CD4-positive, alpha-beta memory T cell (primary cell): ENCODE measurements around the gene CBLL1. TPM values are rescaled to one million over a fixed set of nuclear protein-coding genes. Genes with fewer than 3 reads are reported as not detected.

Experiments used
- CTCF ChIA-PET: fragments of 350-600 bp; sonication (Branson Sonifier 250); formaldehyde crosslinking; loops from one replicate; lab custom pipeline; 2021; ENCODE audit warnings: inconsistent platforms; ENCODE audit not compliant: partially characterized antibody; lab: Charles Lee
- POLR2A ChIA-PET: fragments of 350-600 bp; sonication (Branson Sonifier 250); formaldehyde crosslinking; loops from one replicate; lab custom pipeline; 2021; ENCODE audit not compliant: partially characterized antibody; lab: Charles Lee
- DNase-seq, 5 donors: peaks; one replicate each; pipeline versions ENCODE4 v3.0.0 to v3.0.0-alpha.2; 2020 to 2022; ENCODE audit warnings: mixed read lengths in 1 of 5
- H3K27ac ChIP-seq: one replicate; pipeline ENCODE4 v1.7.0; 2013; ENCODE audit warnings: low read depth, low read length
- H3K27me3 ChIP-seq: 2 replicates; pipeline ENCODE4 v1.7.0; 2013; ENCODE audit warnings: mild to moderate bottlenecking, low read length, moderate library complexity; ENCODE audit not compliant: insufficient read depth
- H3K36me3 ChIP-seq: 2 replicates; pipeline ENCODE4 v1.7.0; 2013; ENCODE audit warnings: mild to moderate bottlenecking, low read length, moderate library complexity; ENCODE audit not compliant: insufficient read depth
- H3K4me1 ChIP-seq: 2 replicates; pipeline ENCODE4 v1.7.0; 2013; ENCODE audit warnings: mild to moderate bottlenecking, low read length, moderate library complexity; ENCODE audit not compliant: insufficient read depth
- H3K4me3 ChIP-seq, 2 donors: one replicate each; pipeline ENCODE4 v1.7.0; 2013; ENCODE audit warnings: low read length in 2 of 2, mild to moderate bottlenecking in 1 of 2
- H3K9me3 ChIP-seq, 2 donors: one replicate each; pipeline ENCODE4 v1.7.0; 2013; ENCODE audit warnings: low read length in 2 of 2, control low read depth in 1 of 2; ENCODE audit not compliant: control insufficient read depth in 1 of 2
- H3K27ac Mint-ChIP-seq, 7 donors: one replicate each; pipeline ENCODE4 v1.8.0; 2020 to 2021; ENCODE audit warnings: mixed read lengths in 7 of 7, mild to moderate bottlenecking in 6 of 7, inconsistent platforms in 3 of 7, moderate library complexity in 3 of 7
- H3K27me3 Mint-ChIP-seq, 2 donors: one replicate each; pipeline ENCODE4 v1.8.0; 2020 to 2021; ENCODE audit warnings: mixed read lengths in 2 of 2
- H3K36me3 Mint-ChIP-seq, 2 donors: one replicate each; pipeline ENCODE4 v1.8.0; 2020 to 2021; ENCODE audit warnings: mixed read lengths in 2 of 2, inconsistent platforms in 1 of 2, mild to moderate bottlenecking in 1 of 2
- H3K4me1 Mint-ChIP-seq, 4 donors: one replicate each; pipeline ENCODE4 v1.8.0; 2020 to 2021; ENCODE audit warnings: mixed read lengths in 4 of 4, mild to moderate bottlenecking in 1 of 4
- H3K4me3 Mint-ChIP-seq, 8 donors: one replicate each; pipeline ENCODE4 v1.8.0; 2020 to 2021; ENCODE audit warnings: mixed read lengths in 8 of 8, mild to moderate bottlenecking in 7 of 8, moderate library complexity in 6 of 8, inconsistent platforms in 3 of 8
- H3K9me3 Mint-ChIP-seq, 8 donors: one replicate each; pipeline ENCODE4 v1.8.0; 2020 to 2021; ENCODE audit warnings: mixed read lengths in 8 of 8, mild to moderate bottlenecking in 5 of 8, inconsistent platforms in 3 of 8, moderate library complexity in 1 of 8
- intact Hi-C: fragments of 100-400 bp; cut with micrococcal nuclease; formaldehyde crosslinking; loops from one replicate; pipeline ENCODE4 v1.15.1; 2023
- polyA plus RNA-seq, 2 donors: library from polyadenylated mRNA; unstranded; fragments of 300-500 nt; fragmentation: Illumina TruSeq; gene quantifications; one replicate each; pipeline ENCODE4 v1.2.3, GENCODE V29; 2021
- total RNA-seq, 2 experiments: library from RNA; stranded (reverse); gene quantifications; one replicate each; pipeline ENCODE4 v1.2.3, GENCODE V29; 2021

The CBLL1 gene
- total and polyA plus RNA-seq, 4 experiments from 2014 or later: 68.9 to 200 (median 81.0) TPM

DNA sequence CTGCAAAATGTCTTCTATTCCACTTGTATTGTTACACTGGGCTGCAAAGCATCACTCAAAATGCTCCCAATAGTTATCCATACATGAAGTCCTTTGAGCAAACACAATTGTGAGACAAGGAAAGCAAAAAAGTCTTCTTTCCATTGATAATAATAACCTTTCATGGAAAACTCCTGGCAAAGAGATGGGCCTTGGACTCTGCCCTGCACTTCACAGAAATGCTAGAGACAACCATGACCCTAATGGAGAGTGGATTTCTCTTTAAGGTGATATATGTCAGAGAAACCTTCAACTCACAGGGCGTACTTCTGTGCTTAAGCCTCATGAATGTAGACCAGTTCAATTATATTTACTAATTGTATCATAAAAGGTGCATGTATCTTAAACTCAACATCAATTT, 39.7 kb downstream of the CBLL1 start:
- H3K9me3 ChIP-seq: no peaks in the 10 kb centered on the region
- no peak overlapping the region for H3K27ac Mint-ChIP-seq
- H3K9me3 Mint-ChIP-seq: peaks cover 0 to 1% (median 0%) of the 10 kb centered on the region in 8 donors
- ChIA-PET POLR2A (interaction anchor here (1.0 to 1.9 kb wide), 4 partner anchors 10 to 85 kb away, joined by 3 to 11 read pairs (median 4); partner anchors contain the start of gene CBLL1), CTCF (interaction anchor here (1.7 kb wide), 1 partner anchor 91 kb away, joined by 6 read pairs; no protein-coding TSS in a partner anchor)
- H3K27ac ChIP-seq: no peak overlapping the region
- H3K4me3 Mint-ChIP-seq: no peak overlapping the region
- H3K36me3 ChIP-seq: no peaks in the 10 kb centered on the region
- intact Hi-C loops: no loop called here
- no peaks in the 10 kb centered on the region for H3K36me3 Mint-ChIP-seq
- H3K4me3 ChIP-seq: no peak overlapping the region
- no peaks in the 10 kb centered on the region for H3K27me3 ChIP-seq
- no peak for DNase-seq
- peaks cover 24% of the 10 kb centered on the region for H3K4me1 ChIP-seq
- no peaks in the 10 kb centered on the region for H3K27me3 Mint-ChIP-seq
- H3K4me1 Mint-ChIP-seq: peaks cover 21 to 39% (median 33%) of the 10 kb centered on the region in 4 donors

- no peaks in the 10 kb centered on the region for H3K36me3 ChIP-seq
- H3K36me3 Mint-ChIP-seq: no peaks in the 10 kb centered on the region
- H3K4me1 ChIP-seq: peaks cover 24% of the 10 kb centered on the region
- H3K9me3 ChIP-seq: no peaks in the 10 kb centered on the region
- no peak overlapping the region for H3K27ac ChIP-seq
- intact Hi-C loops: no loop called here
- POLR2A ChIA-PET: interaction anchor here (0.6 to 1.9 kb wide), 7 partner anchors 9 to 91 kb away, joined by 3 to 11 read pairs (median 4); no protein-coding TSS in a partner anchor
- CTCF ChIA-PET: interaction anchor here (1.1 to 1.7 kb wide), 3 partner anchors 42 to 90 kb away, joined by 4 to 6 read pairs (median 6); partner anchors contain the start of gene CBLL1
- peak overlapping the region in 6 of 8 donors; percentile 6 to 78 (median 68) for H3K4me3 Mint-ChIP-seq
- H3K27me3 ChIP-seq: no peaks in the 10 kb centered on the region
- peaks cover 0 to 1% (median 0%) of the 10 kb centered on the region in 8 donors for H3K9me3 Mint-ChIP-seq
- H3K27ac Mint-ChIP-seq: peak overlapping the region in 4 of 7 donors; percentile 4 to 76 (median 54)
- no peak overlapping the region for H3K4me3 ChIP-seq
- DNase-seq: peak in 1 of 5 donors; percentile 9
- no peaks in the 10 kb centered on the region for H3K27me3 Mint-ChIP-seq
- H3K4me1 Mint-ChIP-seq: peaks cover 21 to 44% (median 33%) of the 10 kb centered on the region in 4 donors
Observed at GRCh38 chr7:107785170-107785569, 41.2 kb downstream of the CBLL1 start.

- no peaks in the 10 kb centered on the region for H3K27me3 ChIP-seq
- Mint-ChIP-seq H3K4me3 (peak overlapping the region; percentile 23 to 81 (median 52)), H3K9me3 (peaks cover 0 to 1% (median 0%) of the 10 kb centered on the region in 8 donors), H3K27me3 (no peaks in the 10 kb centered on the region), H3K4me1 (peaks cover 21 to 45% (median 36%) of the 10 kb centered on the region in 4 donors), H3K36me3 (no peaks in the 10 kb centered on the region), H3K27ac (peak overlapping the region in 3 of 7 donors; percentile 55 to 73 (median 61))
- no peak overlapping the region for H3K4me3 ChIP-seq
- CTCF ChIA-PET: no interaction called here
- POLR2A ChIA-PET: interaction anchor here (1.5 kb wide), 1 partner anchor 18 kb away, joined by 3 read pairs; no protein-coding TSS in a partner anchor
- intact Hi-C loops: no loop called here
- no peak for DNase-seq
- no peaks in the 10 kb centered on the region for H3K9me3 ChIP-seq
- no peak overlapping the region for H3K27ac ChIP-seq
- peaks cover 24% of the 10 kb centered on the region for H3K4me1 ChIP-seq
- H3K36me3 ChIP-seq: no peaks in the 10 kb centered on the region
Observed at GRCh38 chr7:107785926-107786325, 42.0 kb downstream of the CBLL1 start.

- Histone ChIP-seq H3K27ac (no peak overlapping the region), H3K4me1 (peaks cover 24% of the 10 kb centered on the region), H3K9me3 (no peaks in the 10 kb centered on the region), H3K4me3 (no peak overlapping the region), H3K27me3 (no peaks in the 10 kb centered on the region), H3K36me3 (no peaks in the 10 kb centered on the region)
- H3K4me1 Mint-ChIP-seq: peaks cover 21 to 45% (median 37%) of the 10 kb centered on the region in 4 donors
- peaks cover 0 to 2% (median 0%) of the 10 kb centered on the region in 8 donors for H3K9me3 Mint-ChIP-seq
- no peaks in the 10 kb centered on the region for H3K36me3 Mint-ChIP-seq
- intact Hi-C loops: no loop called here
- DNase-seq: no peak
- H3K27me3 Mint-ChIP-seq: peaks cover 0 to under 1% of the 10 kb centered on the region in 2 donors
- H3K27ac Mint-ChIP-seq: peak overlapping the region in 1 of 7 donors; percentile 43
- peak overlapping the region in 1 of 8 donors; percentile 6 for H3K4me3 Mint-ChIP-seq
- ChIA-PET POLR2A (interaction anchor here (0.9 to 1.8 kb wide), 8 partner anchors 11 to 85 kb away, joined by 3 to 10 read pairs (median 4); partner anchors contain the start of gene CBLL1), CTCF (interaction anchor here (0.7 to 1.4 kb wide), 3 partner anchors 11 to 45 kb away, joined by 3 to 6 read pairs (median 3); partner anchors contain the start of gene CBLL1)
Observed at GRCh38 chr7:107788216-107788615, 44.3 kb downstream of the CBLL1 start.

DNA sequence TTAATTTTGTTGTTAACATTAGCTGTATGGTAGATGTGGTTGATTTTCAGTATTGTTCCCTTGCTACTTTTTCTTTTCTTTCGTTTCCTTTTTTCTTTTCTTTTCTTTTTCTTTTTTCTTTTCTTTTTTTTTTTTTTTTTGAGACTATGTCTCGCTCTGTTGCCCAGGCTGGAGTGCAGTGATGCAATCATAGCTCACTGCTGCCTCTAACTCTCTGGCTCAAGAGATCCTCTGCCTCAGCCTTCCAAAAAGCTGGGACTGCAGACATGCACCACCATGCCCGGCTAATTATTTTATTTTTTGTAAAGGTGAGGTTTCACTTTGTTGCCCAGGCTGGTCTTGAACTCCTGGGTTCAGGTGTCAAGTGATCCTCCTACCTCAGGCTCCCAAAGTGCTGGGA, 44.7 kb downstream of the CBLL1 start:
- no peaks in the 10 kb centered on the region for H3K27me3 ChIP-seq
- no peak overlapping the region for H3K27ac ChIP-seq
- no peak overlapping the region for H3K4me3 ChIP-seq
- ChIA-PET POLR2A (interaction anchor here (0.9 to 1.8 kb wide), 7 partner anchors 11 to 85 kb away, joined by 3 to 10 read pairs (median 5); partner anchors contain the start of gene CBLL1), CTCF (interaction anchor here (0.7 to 1.4 kb wide), 4 partner anchors 11 to 90 kb away, joined by 3 to 6 read pairs (median 3); partner anchors contain the start of gene CBLL1)
- H3K27me3 Mint-ChIP-seq: peaks cover 0 to 2% of the 10 kb centered on the region in 2 donors
- peaks cover 24% of the 10 kb centered on the region for H3K4me1 ChIP-seq
- no peak overlapping the region for H3K27ac Mint-ChIP-seq
- H3K36me3 ChIP-seq: no peaks in the 10 kb centered on the region
- intact Hi-C loops: no loop called here
- no peaks in the 10 kb centered on the region for H3K36me3 Mint-ChIP-seq
- H3K9me3 Mint-ChIP-seq: peaks cover 0 to 2% (median 0%) of the 10 kb centered on the region in 8 donors
- peaks cover 21 to 45% (median 37%) of the 10 kb centered on the region in 4 donors for H3K4me1 Mint-ChIP-seq
- no peak for DNase-seq
- H3K9me3 ChIP-seq: no peaks in the 10 kb centered on the region
- no peak overlapping the region for H3K4me3 Mint-ChIP-seq

GRCh38 chr7:107789647-107790046, 45.7 kb downstream of the CBLL1 start:
- Mint-ChIP-seq H3K27me3 (peaks cover 0 to 4% of the 10 kb centered on the region in 2 donors), H3K27ac (peak overlapping the region in 1 of 7 donors; percentile 24)
- CTCF ChIA-PET: interaction anchor here (0.7 kb wide), 1 partner anchor 89 kb away, joined by 3 read pairs; no protein-coding TSS in a partner anchor

DNA sequence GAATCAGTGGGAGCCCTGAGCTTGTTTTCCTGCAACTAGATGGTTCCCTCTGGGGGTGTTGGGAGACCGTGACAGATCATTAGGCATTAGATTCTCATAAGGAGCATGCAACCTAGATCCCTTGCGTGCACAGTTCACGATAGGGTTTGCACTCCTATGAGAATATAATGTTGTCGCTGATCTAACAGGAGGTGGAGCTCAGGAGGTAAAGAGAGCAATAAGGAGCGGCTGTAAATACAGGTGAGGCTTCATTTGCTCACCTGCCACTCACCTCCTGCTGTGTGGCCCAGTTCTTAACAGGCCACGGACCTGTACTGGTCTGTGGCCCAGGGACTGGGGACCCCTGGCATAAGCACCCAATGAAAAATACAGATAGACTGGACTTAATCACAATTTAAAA, 48.4 kb downstream of the CBLL1 start:
- H3K9me3 ChIP-seq: no peaks in the 10 kb centered on the region
- no peak overlapping the region for H3K4me3 ChIP-seq
- peaks cover 0 to 4% of the 10 kb centered on the region in 2 donors for H3K27me3 Mint-ChIP-seq
- no peak overlapping the region for H3K4me3 Mint-ChIP-seq
- H3K36me3 ChIP-seq: no peaks in the 10 kb centered on the region
- ChIA-PET CTCF (no interaction called here), POLR2A (interaction anchor here (0.9 kb wide), 1 partner anchor 48 kb away, joined by 6 read pairs; the partner anchor contains the start of gene CBLL1)
- intact Hi-C loops: no loop called here
- H3K36me3 Mint-ChIP-seq: no peaks in the 10 kb centered on the region
- DNase-seq: no peak
- no peaks in the 10 kb centered on the region for H3K27me3 ChIP-seq
- no peak overlapping the region for H3K27ac ChIP-seq
- peaks cover 7% of the 10 kb centered on the region for H3K4me1 ChIP-seq
- no peak overlapping the region for H3K27ac Mint-ChIP-seq
- H3K4me1 Mint-ChIP-seq: peaks cover 3 to 20% (median 16%) of the 10 kb centered on the region in 4 donors
- H3K9me3 Mint-ChIP-seq: peaks cover 0 to 2% (median 0%) of the 10 kb centered on the region in 8 donors

More at GRCh38 chr7:107789647-107790046, 45.7 kb downstream of the CBLL1 start:
- POLR2A ChIA-PET: no interaction called here
- Mint-ChIP-seq H3K36me3 (no peaks in the 10 kb centered on the region), H3K9me3 (peaks cover 0 to 2% (median 0%) of the 10 kb centered on the region in 8 donors), H3K4me1 (peaks cover 21 to 44% (median 37%) of the 10 kb centered on the region in 4 donors), H3K4me3 (no peak overlapping the region)
- peaks cover 22% of the 10 kb centered on the region for H3K4me1 ChIP-seq
- H3K27me3 ChIP-seq: no peaks in the 10 kb centered on the region
- intact Hi-C loops: no loop called here
- H3K36me3 ChIP-seq: no peaks in the 10 kb centered on the region
- no peaks in the 10 kb centered on the region for H3K9me3 ChIP-seq
- no peak overlapping the region for H3K27ac ChIP-seq
- no peak for DNase-seq
- H3K4me3 ChIP-seq: no peak overlapping the region
